ENCODE results near the gene HMGCR.

GRCh38 chr5:75362474-75362975, 25.5 kb downstream of the HMGCR start:
- TF ChIP-seq CTCF (conservative IDR thresholded peaks at IDR 0.05; ENCODE audit: low read length) = no peak
- no peak for TF ChIP-seq EZH2phosphoT487 (IDR thresholded peaks at IDR 0.05; ENCODE audit: borderline replicate concordance, low read depth, low read length)
